GM23338 (cell line): ENCODE data around the gene ATP8A1. TPM values are rescaled to one million over a fixed set of nuclear protein-coding genes. Genes with fewer than 3 reads are reported as not detected.

ENCODE experiments used
- ATAC-seq: fragments of 200-7000 bp; cut with Tn5 transposase; 3 replicates; pipeline ENCODE4 v1.9.1; 2020
- DNase-seq: peaks from one replicate; pipeline ENCODE4 v3.0.0-alpha.2; 2015; ENCODE audit warnings: low spot score
- H2AFZ ChIP-seq: fragments of 200-600 bp; sonication (generic); 2 replicates; pipeline ENCODE4 v1.8.0; 2016; ENCODE audit warnings: antibody characterized with exemption, mild to moderate bottlenecking, moderate library complexity
- H3F3A ChIP-seq: fragments of 200-600 bp; sonication (generic); replicated peaks from 2 replicates; pipeline ENCODE4 v1.8.0; 2017; ENCODE audit warnings: antibody characterized with exemption, mixed run types, low read depth
- H3K27ac ChIP-seq: fragments of 200-600 bp; sonication (generic); 2 replicates; pipeline ENCODE4 v1.6.1; 2016; ENCODE audit warnings: low read depth
- H3K27me3 ChIP-seq: fragments of 200-600 bp; sonication (generic); 2 replicates; pipeline ENCODE4 v1.8.0; 2016; ENCODE audit warnings: mild to moderate bottlenecking, mixed run types, moderate library complexity; ENCODE audit not compliant: insufficient read depth
- H3K36me3 ChIP-seq: fragments of 200-600 bp; sonication (generic); 2 replicates; pipeline ENCODE4 v1.8.0; 2016; ENCODE audit warnings: mild to moderate bottlenecking; ENCODE audit not compliant: insufficient read depth
- H3K4me1 ChIP-seq: fragments of 200-600 bp; sonication (generic); 2 replicates; pipeline ENCODE4 v1.8.0; 2016; ENCODE audit warnings: mild to moderate bottlenecking, moderate library complexity; ENCODE audit not compliant: insufficient read depth
- H3K4me2 ChIP-seq: fragments of 200-600 bp; sonication (generic); 2 replicates; pipeline ENCODE4 v1.7.1; 2017; ENCODE audit warnings: mixed run types
- H3K4me3 ChIP-seq: fragments of 200-600 bp; sonication (generic); 2 replicates; pipeline ENCODE4 v1.6.1; 2016; ENCODE audit warnings: mixed run types
- H3K79me2 ChIP-seq: fragments of 200-600 bp; sonication (generic); replicated peaks from 2 replicates; pipeline ENCODE4 v1.8.0; 2017; ENCODE audit warnings: mild to moderate bottlenecking; ENCODE audit not compliant: insufficient read depth
- H3K9me2 ChIP-seq: fragments of 200-600 bp; sonication (generic); 2 replicates; pipeline ENCODE4 v1.8.0; 2017; ENCODE audit not compliant: insufficient read depth
- H4K20me1 ChIP-seq: fragments of 200-600 bp; sonication (generic); replicated peaks from 2 replicates; pipeline ENCODE4 v1.8.0; 2017; ENCODE audit warnings: mild to moderate bottlenecking; ENCODE audit not compliant: insufficient read depth
- H3K27ac Mint-ChIP-seq: 2 replicates; pipeline ENCODE4 v1.8.0; 2020; ENCODE audit warnings: inconsistent platforms, mild to moderate bottlenecking, moderate library complexity, mixed read lengths
- H3K27me3 Mint-ChIP-seq: 3 replicates; pipeline ENCODE4 v1.8.0; 2022; ENCODE audit warnings: low read depth, mild to moderate bottlenecking, moderate library complexity, mixed read lengths, inconsistent platforms; ENCODE audit not compliant: insufficient read depth, poor library complexity
- H3K36me3 Mint-ChIP-seq: 3 replicates; pipeline ENCODE4 v1.8.0; 2021; ENCODE audit warnings: low read depth, mild to moderate bottlenecking, inconsistent platforms, moderate library complexity, mixed read lengths
- H3K4me1 Mint-ChIP-seq: 3 replicates; pipeline ENCODE4 v1.8.0; 2020; ENCODE audit warnings: mild to moderate bottlenecking, inconsistent platforms, mixed read lengths
- H3K4me3 Mint-ChIP-seq: 3 replicates; pipeline ENCODE4 v1.8.0; 2021; ENCODE audit warnings: moderate library complexity, mild to moderate bottlenecking, inconsistent platforms, mixed read lengths
- H3K9me3 Mint-ChIP-seq: 3 replicates; pipeline ENCODE4 v1.8.0; 2020; ENCODE audit warnings: moderate library complexity, mild to moderate bottlenecking, inconsistent platforms, mixed read lengths
- CREB1 ChIP-seq: fragments of 250-450 bp; sonication (Bioruptor Pico); IDR thresholded peaks from 2 replicates; pipeline ENCODE4 v1.5.0; 2020; ENCODE audit warnings: low read depth, mild to moderate bottlenecking, moderate library complexity
- EZH2 ChIP-seq: fragments of 200-600 bp; sonication (generic); IDR thresholded peaks from one replicate; pipeline ENCODE4 v1.8.0; 2017; ENCODE audit warnings: antibody characterized with exemption, mild to moderate bottlenecking, low read depth; ENCODE audit not compliant: unreplicated experiment
- EZH2phosphoT487 ChIP-seq: fragments of 200-600 bp; sonication (generic); IDR thresholded peaks from one replicate; pipeline ENCODE4 v1.8.1; 2018; ENCODE audit warnings: antibody characterized with exemption; ENCODE audit not compliant: unreplicated experiment
- NANOG ChIP-seq: IDR thresholded peaks from 2 replicates; pipeline ENCODE4 v1.6.1; 2016; ENCODE audit warnings: antibody characterized with exemption, borderline replicate concordance
- REST ChIP-seq: IDR thresholded peaks from one replicate; pipeline ENCODE4 v1.6.1; 2018; ENCODE audit warnings: antibody characterized with exemption; ENCODE audit not compliant: unreplicated experiment
- STAT1 ChIP-seq: IDR thresholded peaks from one replicate; pipeline ENCODE4 v1.6.1; 2016; ENCODE audit warnings: antibody characterized with exemption; ENCODE audit not compliant: unreplicated experiment
- ZNF114 ChIP-seq: fragments of 250-450 bp; sonication (Bioruptor Pico); IDR thresholded peaks from 2 replicates; pipeline ENCODE4 v1.5.0; 2020; ENCODE audit warnings: mild to moderate bottlenecking, moderate library complexity
- ZNF331 ChIP-seq: fragments of 250-450 bp; sonication (Bioruptor Pico); IDR thresholded peaks from 2 replicates; pipeline ENCODE4 v1.5.0; 2020; ENCODE audit warnings: low read depth, mild to moderate bottlenecking, moderate library complexity
- polyA plus RNA-seq: library from polyadenylated mRNA; unstranded; fragments of >200 nt; fragmentation: Nextera tagmentation; extraction: Ambion mirVana; gene quantifications from 2 replicates; pipeline ENCODE4 v1.2.1, GENCODE V29; 2016
- total RNA-seq: library from RNA; depleted of rRNA; stranded (reverse); fragments of >200 nt; shearing (Covaris generic); gene quantifications from 2 replicates; pipeline ENCODE4 v1.2.3, GENCODE V29; 2014
- TF ChIP-seq, protein P1 (sequence below): fragments of 250-450 bp; sonication (Bioruptor Pico); IDR thresholded peaks from 2 replicates; pipeline ENCODE4 v1.5.0; 2020; ENCODE audit warnings: mild to moderate bottlenecking, moderate library complexity
- TF ChIP-seq, protein P2 (sequence below): IDR thresholded peaks from 2 replicates; pipeline ENCODE4 v1.6.1; 2016; ENCODE audit warnings: antibody characterized with exemption

The ATP8A1 gene
- total and polyA plus RNA-seq, 2 experiments from 2014 or later, result 6.8 to 66.3 TPM

GRCh38 chr4:42498040-42498439 lies 158.9 kb downstream of the ATP8A1 start (continued):
- TF ChIP-seq, protein P1, sequence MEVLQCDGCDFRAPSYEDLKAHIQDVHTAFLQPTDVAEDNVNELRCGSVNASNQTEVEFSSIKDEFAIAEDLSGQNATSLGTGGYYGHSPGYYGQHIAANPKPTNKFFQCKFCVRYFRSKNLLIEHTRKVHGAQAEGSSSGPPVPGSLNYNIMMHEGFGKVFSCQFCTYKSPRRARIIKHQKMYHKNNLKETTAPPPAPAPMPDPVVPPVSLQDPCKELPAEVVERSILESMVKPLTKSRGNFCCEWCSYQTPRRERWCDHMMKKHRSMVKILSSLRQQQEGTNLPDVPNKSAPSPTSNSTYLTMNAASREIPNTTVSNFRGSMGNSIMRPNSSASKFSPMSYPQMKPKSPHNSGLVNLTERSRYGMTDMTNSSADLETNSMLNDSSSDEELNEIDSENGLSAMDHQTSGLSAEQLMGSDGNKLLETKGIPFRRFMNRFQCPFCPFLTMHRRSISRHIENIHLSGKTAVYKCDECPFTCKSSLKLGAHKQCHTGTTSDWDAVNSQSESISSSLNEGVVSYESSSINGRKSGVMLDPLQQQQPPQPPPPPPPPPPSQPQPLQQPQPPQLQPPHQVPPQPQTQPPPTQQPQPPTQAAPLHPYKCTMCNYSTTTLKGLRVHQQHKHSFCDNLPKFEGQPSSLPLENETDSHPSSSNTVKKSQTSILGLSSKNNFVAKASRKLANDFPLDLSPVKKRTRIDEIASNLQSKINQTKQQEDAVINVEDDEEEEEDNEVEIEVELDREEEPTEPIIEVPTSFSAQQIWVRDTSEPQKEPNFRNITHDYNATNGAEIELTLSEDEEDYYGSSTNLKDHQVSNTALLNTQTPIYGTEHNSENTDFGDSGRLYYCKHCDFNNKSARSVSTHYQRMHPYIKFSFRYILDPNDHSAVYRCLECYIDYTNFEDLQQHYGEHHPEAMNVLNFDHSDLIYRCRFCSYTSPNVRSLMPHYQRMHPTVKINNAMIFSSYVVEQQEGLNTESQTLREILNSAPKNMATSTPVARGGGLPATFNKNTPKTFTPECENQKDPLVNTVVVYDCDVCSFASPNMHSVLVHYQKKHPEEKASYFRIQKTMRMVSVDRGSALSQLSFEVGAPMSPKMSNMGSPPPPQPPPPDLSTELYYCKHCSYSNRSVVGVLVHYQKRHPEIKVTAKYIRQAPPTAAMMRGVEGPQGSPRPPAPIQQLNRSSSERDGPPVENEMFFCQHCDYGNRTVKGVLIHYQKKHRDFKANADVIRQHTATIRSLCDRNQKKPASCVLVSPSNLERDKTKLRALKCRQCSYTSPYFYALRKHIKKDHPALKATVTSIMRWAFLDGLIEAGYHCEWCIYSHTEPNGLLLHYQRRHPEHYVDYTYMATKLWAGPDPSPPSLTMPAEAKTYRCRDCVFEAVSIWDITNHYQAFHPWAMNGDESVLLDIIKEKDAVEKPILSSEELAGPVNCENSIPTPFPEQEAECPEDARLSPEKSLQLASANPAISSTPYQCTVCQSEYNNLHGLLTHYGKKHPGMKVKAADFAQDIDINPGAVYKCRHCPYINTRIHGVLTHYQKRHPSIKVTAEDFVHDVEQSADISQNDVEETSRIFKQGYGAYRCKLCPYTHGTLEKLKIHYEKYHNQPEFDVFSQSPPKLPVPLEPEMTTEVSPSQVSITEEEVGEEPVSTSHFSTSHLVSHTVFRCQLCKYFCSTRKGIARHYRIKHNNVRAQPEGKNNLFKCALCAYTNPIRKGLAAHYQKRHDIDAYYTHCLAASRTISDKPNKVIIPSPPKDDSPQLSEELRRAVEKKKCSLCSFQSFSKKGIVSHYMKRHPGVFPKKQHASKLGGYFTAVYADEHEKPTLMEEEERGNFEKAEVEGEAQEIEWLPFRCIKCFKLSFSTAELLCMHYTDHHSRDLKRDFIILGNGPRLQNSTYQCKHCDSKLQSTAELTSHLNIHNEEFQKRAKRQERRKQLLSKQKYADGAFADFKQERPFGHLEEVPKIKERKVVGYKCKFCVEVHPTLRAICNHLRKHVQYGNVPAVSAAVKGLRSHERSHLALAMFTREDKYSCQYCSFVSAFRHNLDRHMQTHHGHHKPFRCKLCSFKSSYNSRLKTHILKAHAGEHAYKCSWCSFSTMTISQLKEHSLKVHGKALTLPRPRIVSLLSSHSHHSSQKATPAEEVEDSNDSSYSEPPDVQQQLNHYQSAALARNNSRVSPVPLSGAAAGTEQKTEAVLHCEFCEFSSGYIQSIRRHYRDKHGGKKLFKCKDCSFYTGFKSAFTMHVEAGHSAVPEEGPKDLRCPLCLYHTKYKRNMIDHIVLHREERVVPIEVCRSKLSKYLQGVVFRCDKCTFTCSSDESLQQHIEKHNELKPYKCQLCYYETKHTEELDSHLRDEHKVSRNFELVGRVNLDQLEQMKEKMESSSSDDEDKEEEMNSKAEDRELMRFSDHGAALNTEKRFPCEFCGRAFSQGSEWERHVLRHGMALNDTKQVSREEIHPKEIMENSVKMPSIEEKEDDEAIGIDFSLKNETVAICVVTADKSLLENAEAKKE (CRISPR knock-in tag), result no peak
- TF ChIP-seq, protein P2, sequence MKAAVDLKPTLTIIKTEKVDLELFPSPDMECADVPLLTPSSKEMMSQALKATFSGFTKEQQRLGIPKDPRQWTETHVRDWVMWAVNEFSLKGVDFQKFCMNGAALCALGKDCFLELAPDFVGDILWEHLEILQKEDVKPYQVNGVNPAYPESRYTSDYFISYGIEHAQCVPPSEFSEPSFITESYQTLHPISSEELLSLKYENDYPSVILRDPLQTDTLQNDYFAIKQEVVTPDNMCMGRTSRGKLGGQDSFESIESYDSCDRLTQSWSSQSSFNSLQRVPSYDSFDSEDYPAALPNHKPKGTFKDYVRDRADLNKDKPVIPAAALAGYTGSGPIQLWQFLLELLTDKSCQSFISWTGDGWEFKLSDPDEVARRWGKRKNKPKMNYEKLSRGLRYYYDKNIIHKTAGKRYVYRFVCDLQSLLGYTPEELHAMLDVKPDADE, result no peak
- TF ChIP-seq EZH2 (no peak), EZH2phosphoT487 (no peak), NANOG (no peak), ZNF114 (CRISPR knock-in tag) (no peak)

DNA sequence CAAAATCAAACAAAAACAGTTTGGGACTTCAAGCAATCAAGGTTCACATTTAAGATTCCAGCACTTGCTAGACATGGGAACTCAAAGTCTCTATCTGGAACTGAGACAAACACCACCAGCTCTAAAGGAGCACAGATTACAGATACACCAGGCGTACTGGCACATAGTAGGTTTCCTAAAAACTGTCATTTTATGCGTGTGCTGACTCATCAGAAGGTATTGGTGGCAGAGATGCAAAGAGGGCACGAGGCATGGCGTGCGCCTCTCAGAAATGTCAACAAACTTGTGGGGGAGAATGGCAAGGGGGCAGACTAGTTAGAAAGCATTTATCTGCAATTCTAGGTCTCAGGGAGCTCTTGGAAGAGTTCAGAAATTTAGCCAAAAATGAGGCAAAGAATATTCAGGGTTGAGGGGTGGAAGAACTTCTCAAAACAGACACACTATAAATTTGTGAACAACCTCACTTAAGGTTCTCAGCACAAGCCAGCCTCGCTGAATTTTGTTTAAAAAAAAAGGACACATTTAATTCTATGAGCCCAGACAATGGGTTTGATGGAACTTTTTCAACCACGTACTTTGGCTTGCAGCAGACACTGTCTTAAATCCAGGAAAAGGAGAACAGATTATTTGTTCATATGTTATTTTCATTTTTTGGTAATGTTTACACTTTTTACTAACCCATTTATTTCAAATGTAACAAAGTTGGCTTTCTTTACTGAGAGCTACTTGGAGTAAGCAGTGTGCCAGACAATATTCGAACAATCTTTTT lies 159.6 kb downstream of the ATP8A1 start:
- Mint-ChIP-seq H3K4me1 (peaks cover 29% of the 10 kb centered on the region), H3K27ac (peak overlapping the region; percentile 25), H3K4me3 (no peak overlapping the region), H3K9me3 (no peaks in the 10 kb centered on the region), H3K36me3 (no peaks in the 10 kb centered on the region), H3K27me3 (peaks cover 1% of the 10 kb centered on the region)
- no peaks in the 10 kb centered on the region for H4K20me1 ChIP-seq
- no peak for ATAC-seq
- H3K4me2 ChIP-seq, result no peak overlapping the region
- peaks cover 22% of the 10 kb centered on the region for H3K4me1 ChIP-seq
- no peak overlapping the region for H2AFZ ChIP-seq
- no peak overlapping the region for H3K27ac ChIP-seq
- H3K4me3 ChIP-seq, result no peak overlapping the region
- no peak for DNase-seq
- no peaks in the 10 kb centered on the region for H3K36me3 ChIP-seq
- no peaks in the 10 kb centered on the region for H3K27me3 ChIP-seq
- no peaks in the 10 kb centered on the region for H3F3A ChIP-seq
- no peaks in the 10 kb centered on the region for H3K9me2 ChIP-seq
- no peaks in the 10 kb centered on the region for H3K79me2 ChIP-seq
- no peak for TF ChIP-seq CREB1 (CRISPR knock-in tag)
- TF ChIP-seq STAT1, result no peak
- no peak for TF ChIP-seq ZNF114 (CRISPR knock-in tag)
- no peak for TF ChIP-seq EZH2phosphoT487
- TF ChIP-seq, protein P2, result no peak
- TF ChIP-seq ZNF331 (CRISPR knock-in tag), result no peak
- TF ChIP-seq NANOG, result no peak
- no peak for TF ChIP-seq EZH2
- TF ChIP-seq REST, result no peak
